HG03159 (cell line): ENCODE data around the gene SRL.
"Not testable (repeated sequence)": the region's sequence is repeated elsewhere in the genome, so short reads cannot be mapped to it uniquely, and the experiment has no call there.

Source experiments
- ATAC-seq: cut with Tn5 transposase; IDR thresholded peaks from one replicate; pipeline ENCODE4 v1.9.1; 2021; ENCODE audit warnings: mild to moderate bottlenecking, moderate library complexity; ENCODE audit not compliant: unreplicated experiment

Gene SRL

GRCh38 chr16:4261557-4262172, 19.8 kb upstream of the SRL start:
- no peak for ATAC-seq

GRCh38 chr16:4260360-4260759, 18.5 kb upstream of the SRL start:
- ATAC-seq = no peak

GRCh38 chr16:4257646-4258556, 16.0 kb upstream of the SRL start:
- no peak for ATAC-seq

- ATAC-seq = peak; percentile 91
Measured at GRCh38 chr16:4253394-4254150, 11.7 kb upstream of the SRL start.

GRCh38 chr16:4253012-4253393, 11.1 kb upstream of the SRL start:
- ATAC-seq = not testable (repeated sequence)

GRCh38 chr16:4249530-4250308, 7.8 kb upstream of the SRL start:
- no peak for ATAC-seq

- ATAC-seq = no peak
Measured at GRCh38 chr16:4247460-4247784, 5.5 kb upstream of the SRL start.

- no peak for ATAC-seq
Measured at GRCh38 chr16:4246777-4247459, 5.0 kb upstream of the SRL start.

GRCh38 chr16:4245077-4245791, 3.4 kb upstream of the SRL start:
- no peak for ATAC-seq

GRCh38 chr16:4244254-4245076, 2.6 kb upstream of the SRL start:
- ATAC-seq = no peak

GRCh38 chr16:4241258-4241927, 487 bp downstream of the SRL start:
- no peak for ATAC-seq

- ATAC-seq = no peak
Measured at GRCh38 chr16:4240624-4241023, 1.3 kb downstream of the SRL start.

GRCh38 chr16:4239682-4240175, 2.2 kb downstream of the SRL start:
- no peak for ATAC-seq

GRCh38 chr16:4239020-4239419, 2.9 kb downstream of the SRL start:
- ATAC-seq = no peak

GRCh38 chr16:4233431-4233830, 8.4 kb downstream of the SRL start:
- no peak for ATAC-seq

GRCh38 chr16:4232541-4233386, 9.1 kb downstream of the SRL start:
- ATAC-seq = no peak

- no peak for ATAC-seq
Measured at GRCh38 chr16:4231886-4232285, 10.0 kb downstream of the SRL start.
